Spleen (tissue), 7 donors: ENCODE measurements around the gene NCOR2.

Source experiments
- POLR2A ChIP-seq, 3 donors: fragments of 450-650 bp; IDR thresholded peaks; one replicate each; pipeline ENCODE4 v1.5.1; 2017; ENCODE audit warnings: antibody characterized with exemption in 3 of 3, mild to moderate bottlenecking in 1 of 3
- POLR2AphosphoS5 ChIP-seq, 3 donors: sonication (generic); formaldehyde crosslinking; IDR thresholded peaks; one replicate each; pipeline ENCODE4 v1.5.1; 2017; ENCODE audit warnings: antibody characterized with exemption in 3 of 3
- TF ChIP-seq, protein P1 (sequence below), 11 experiments: fragments of 200-600 bp in 7 of 11; fragments of 450-650 bp in 4 of 11; sonication (generic) in 4 of 11; IDR thresholded peaks in 8 of 11; conservative IDR thresholded peaks in 3 of 11; 1 replicate in 7 of 11; 2 replicates in 4 of 11; pipeline versions ENCODE4 v1.4.0 to v1.8.0; 2016 to 2021; ENCODE audit warnings: antibody characterized with exemption in 11 of 11, inconsistent platforms in 4 of 11, mild to moderate bottlenecking in 1 of 11
- donor health status: DM: no; HTN: no; CAD: no; lungs with moderate emphysema.
- donor health status: DM: no; HTN: no; CAD: no.
- donor health status: DM: no; HTN: no; CAD: no.

GRCh38 chr12:124543590-124544310, 23.7 kb downstream of the NCOR2 start:
- TF ChIP-seq, protein P1, sequence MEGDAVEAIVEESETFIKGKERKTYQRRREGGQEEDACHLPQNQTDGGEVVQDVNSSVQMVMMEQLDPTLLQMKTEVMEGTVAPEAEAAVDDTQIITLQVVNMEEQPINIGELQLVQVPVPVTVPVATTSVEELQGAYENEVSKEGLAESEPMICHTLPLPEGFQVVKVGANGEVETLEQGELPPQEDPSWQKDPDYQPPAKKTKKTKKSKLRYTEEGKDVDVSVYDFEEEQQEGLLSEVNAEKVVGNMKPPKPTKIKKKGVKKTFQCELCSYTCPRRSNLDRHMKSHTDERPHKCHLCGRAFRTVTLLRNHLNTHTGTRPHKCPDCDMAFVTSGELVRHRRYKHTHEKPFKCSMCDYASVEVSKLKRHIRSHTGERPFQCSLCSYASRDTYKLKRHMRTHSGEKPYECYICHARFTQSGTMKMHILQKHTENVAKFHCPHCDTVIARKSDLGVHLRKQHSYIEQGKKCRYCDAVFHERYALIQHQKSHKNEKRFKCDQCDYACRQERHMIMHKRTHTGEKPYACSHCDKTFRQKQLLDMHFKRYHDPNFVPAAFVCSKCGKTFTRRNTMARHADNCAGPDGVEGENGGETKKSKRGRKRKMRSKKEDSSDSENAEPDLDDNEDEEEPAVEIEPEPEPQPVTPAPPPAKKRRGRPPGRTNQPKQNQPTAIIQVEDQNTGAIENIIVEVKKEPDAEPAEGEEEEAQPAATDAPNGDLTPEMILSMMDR (IDR thresholded peaks at IDR 0.05 in 8 of 11, conservative IDR thresholded peaks at IDR 0.05 in 3 of 11), result no peak
- TF ChIP-seq POLR2AphosphoS5 (IDR thresholded peaks at IDR 0.05) (no peak), POLR2A (IDR thresholded peaks at IDR 0.05) (no peak)
